Neuronal stem cell (in vitro differentiated cells): ENCODE results near the gene NDEL1.
A peak's percentile ranks its signal among the peaks of the same experiment; 100 is the strongest.

Source experiments
- DNase-seq: peaks from one replicate; pipeline ENCODE4 v3.0.0-alpha.2; 2013; ENCODE audit warnings: low spot score
- H2AFZ ChIP-seq: one replicate; pipeline ENCODE4 v1.6.1; 2013; ENCODE audit warnings: mild to moderate bottlenecking, low read length, inconsistent platforms
- H2AK5ac ChIP-seq: 2 replicates; pipeline ENCODE4 v1.6.1; 2013; ENCODE audit warnings: low read depth, mild to moderate bottlenecking, inconsistent platforms, low read length, moderate library complexity, mixed read lengths
- H2BK120ac ChIP-seq: 2 replicates; pipeline ENCODE4 v1.6.1; 2013; ENCODE audit warnings: low read depth, mild to moderate bottlenecking, inconsistent platforms, low read length, moderate library complexity, mixed read lengths
- H2BK12ac ChIP-seq: one replicate; pipeline ENCODE4 v1.6.1; 2013; ENCODE audit warnings: low read length, inconsistent platforms
- H2BK15ac ChIP-seq: 2 replicates; pipeline ENCODE4 v1.6.1; 2013; ENCODE audit warnings: mild to moderate bottlenecking, low read length, inconsistent platforms, mixed read lengths
- H2BK5ac ChIP-seq: one replicate; pipeline ENCODE4 v1.6.1; 2013; ENCODE audit warnings: inconsistent platforms, mild to moderate bottlenecking, low read length, moderate library complexity
- H3K14ac ChIP-seq: one replicate; pipeline ENCODE4 v1.6.1; 2013; ENCODE audit warnings: low read length, inconsistent platforms
- H3K18ac ChIP-seq: 2 replicates; pipeline ENCODE4 v1.6.1; 2013; ENCODE audit warnings: low read length, inconsistent platforms
- H3K23ac ChIP-seq: 2 replicates; pipeline ENCODE4 v1.6.1; 2013; ENCODE audit warnings: low read depth, mild to moderate bottlenecking, mixed read lengths, low read length, inconsistent platforms; ENCODE audit not compliant: poor library complexity
- H3K27ac ChIP-seq: replicated peaks from 3 replicates; pipeline ENCODE4 v1.5.1; 2013; ENCODE audit warnings: low read length, inconsistent platforms
- H3K27me3 ChIP-seq, 3 experiments: 2 replicates each; pipeline ENCODE4 v1.6.1; 2013; ENCODE audit warnings: low read length in 3 of 3, mild to moderate bottlenecking in 2 of 3, inconsistent platforms in 1 of 3, low read depth in 1 of 3, mixed read lengths in 1 of 3, moderate library complexity in 1 of 3; ENCODE audit not compliant: control insufficient read depth in 3 of 3, insufficient read depth in 3 of 3
- H3K36me3 ChIP-seq, 2 donors: replicated peaks in 1 of 2; 2 replicates each; pipeline ENCODE4 v1.6.1; 2013; ENCODE audit warnings: low read length in 2 of 2; ENCODE audit not compliant: control insufficient read depth in 2 of 2, insufficient read depth in 2 of 2
- H3K4ac ChIP-seq: 2 replicates; pipeline ENCODE4 v1.6.1; 2013; ENCODE audit warnings: inconsistent platforms, mild to moderate bottlenecking, low read length, moderate library complexity
- H3K4me1 ChIP-seq, 2 donors: 1 replicate in 1 of 2; 2 replicates in 1 of 2; pipeline ENCODE4 v1.6.1; 2013; ENCODE audit warnings: low read length in 2 of 2, low read depth in 1 of 2; ENCODE audit not compliant: control insufficient read depth in 2 of 2, insufficient read depth in 1 of 2
- H3K4me2 ChIP-seq: one replicate; pipeline ENCODE4 v1.6.1; 2013; ENCODE audit warnings: mild to moderate bottlenecking, low read length, inconsistent platforms; ENCODE audit not compliant: insufficient read depth, poor library complexity, severe bottlenecking
- H3K4me3 ChIP-seq, 2 donors: 2 replicates each; pipeline ENCODE4 v1.5.1; 2013; ENCODE audit warnings: low read length in 2 of 2, mild to moderate bottlenecking in 2 of 2, inconsistent platforms in 1 of 2, moderate library complexity in 1 of 2
- H3K79me1 ChIP-seq: one replicate; pipeline ENCODE4 v1.6.1; 2013; ENCODE audit warnings: low read depth, mild to moderate bottlenecking, inconsistent platforms, low read length, moderate library complexity
- H3K9ac ChIP-seq: one replicate; pipeline ENCODE4 v1.6.1; 2013; ENCODE audit warnings: mild to moderate bottlenecking, low read depth, low read length, inconsistent platforms; ENCODE audit not compliant: poor library complexity
- H3K9me3 ChIP-seq, 2 donors: replicated peaks in 1 of 2; 2 replicates each; pipeline versions ENCODE3 to v1.6.1; 2013; ENCODE audit warnings: low read length in 2 of 2, mild to moderate bottlenecking in 2 of 2, inconsistent platforms in 1 of 2, low read depth in 1 of 2, mixed read lengths in 1 of 2, moderate library complexity in 1 of 2; ENCODE audit not compliant: control insufficient read depth in 2 of 2, insufficient read depth in 1 of 2
- H4K8ac ChIP-seq: one replicate; pipeline ENCODE4 v1.6.1; 2013; ENCODE audit warnings: low read depth, mild to moderate bottlenecking, inconsistent platforms, low read length, moderate library complexity
- H4K91ac ChIP-seq: one replicate; pipeline ENCODE4 v1.6.1; 2013; ENCODE audit warnings: low read length, low read depth, mild to moderate bottlenecking, inconsistent platforms; ENCODE audit not compliant: poor library complexity
- WGBS, 2 donors: extraction: QIAGEN DNeasy Blood & Tissue Kit; methylation state at CpG; one replicate each; pipeline ENCODE4 v1.1.7; 2013; ENCODE audit warnings: missing lambda C conversion rate in 2 of 2, mixed read lengths in 1 of 2; ENCODE audit not compliant: insufficient read length in 2 of 2, insufficient replicate concordance in 1 of 2; ENCODE audit errors: extremely low coverage in 2 of 2; 5-methylcytosine and 5-hydroxymethylcytosine counted together

The NDEL1 gene

GRCh38 chr17:8494506-8495111 lies 58.9 kb downstream of the NDEL1 start:
- Histone ChIP-seq H3K9ac (no peak overlapping the region), H3K23ac (no peak overlapping the region), H2BK5ac (no peak overlapping the region), H4K91ac (no peak overlapping the region), H3K14ac (no peak overlapping the region), H3K18ac (no peak overlapping the region), H3K36me3 (peaks cover 67 to 99% of the 10 kb centered on the region in 2 donors), H3K4me2 (no peak overlapping the region), H3K4me1 (no peaks in the 10 kb centered on the region), H3K4me3 (no peak overlapping the region), H3K9me3 (no peaks in the 10 kb centered on the region), H2BK120ac (no peak overlapping the region), H3K27ac (no peak overlapping the region), H3K27me3 (no peaks in the 10 kb centered on the region), H2BK15ac (no peak overlapping the region), H2BK12ac (no peak overlapping the region), H2AFZ (no peak overlapping the region), H3K4ac (no peak overlapping the region), H3K79me1 (no peaks in the 10 kb centered on the region), H2AK5ac (no peak overlapping the region), H4K8ac (no peak overlapping the region)
- no CpG with 5 or more reads among the region's 8 CpGs for whole genome bisulfite sequencing, 2 donors
- no peak for DNase-seq

GRCh38 chr17:8496081-8496480 lies 60.4 kb downstream of the NDEL1 start:
- no peak overlapping the region for H3K23ac ChIP-seq
- no peak overlapping the region for H4K8ac ChIP-seq
- H2BK5ac ChIP-seq: no peak overlapping the region
- H2AFZ ChIP-seq: no peak overlapping the region
- DNase-seq: no peak
- H3K14ac ChIP-seq: no peak overlapping the region
- no peaks in the 10 kb centered on the region for H3K4me1 ChIP-seq
- no peaks in the 10 kb centered on the region for H3K79me1 ChIP-seq
- peak overlapping the region in 1 of 2 donors; percentile 1 for H3K4me3 ChIP-seq
- peaks cover 65 to 99% of the 10 kb centered on the region in 2 donors for H3K36me3 ChIP-seq
- H2BK120ac ChIP-seq: no peak overlapping the region
- no peak overlapping the region for H3K9ac ChIP-seq
- H4K91ac ChIP-seq: no peak overlapping the region
- no peak overlapping the region for H3K4ac ChIP-seq
- H2BK15ac ChIP-seq: no peak overlapping the region
- no CpG with 5 or more reads among the region's 13 CpGs for WGBS, 2 donors
- no peaks in the 10 kb centered on the region for H3K9me3 ChIP-seq
- no peak overlapping the region for H3K27ac ChIP-seq
- H3K4me2 ChIP-seq: no peak overlapping the region
- no peak overlapping the region for H3K18ac ChIP-seq
- no peak overlapping the region for H2BK12ac ChIP-seq
- H3K27me3 ChIP-seq: no peaks in the 10 kb centered on the region
- H2AK5ac ChIP-seq: no peak overlapping the region

GRCh38 chr17:8499171-8499570 lies 63.5 kb downstream of the NDEL1 start:
- Histone ChIP-seq H3K36me3 (peaks cover 57 to 97% of the 10 kb centered on the region in 2 donors), H3K23ac (no peak overlapping the region), H3K4me1 (no peaks in the 10 kb centered on the region), H3K4ac (no peak overlapping the region), H3K27me3 (no peaks in the 10 kb centered on the region), H3K27ac (no peak overlapping the region), H3K9me3 (no peaks in the 10 kb centered on the region), H2BK15ac (no peak overlapping the region), H3K18ac (no peak overlapping the region), H2BK5ac (no peak overlapping the region), H2BK120ac (no peak overlapping the region), H4K91ac (no peak overlapping the region), H3K14ac (no peak overlapping the region), H4K8ac (no peak overlapping the region), H2AK5ac (no peak overlapping the region), H3K4me2 (no peak overlapping the region), H3K79me1 (peaks cover 4% of the 10 kb centered on the region), H3K9ac (no peak overlapping the region), H2BK12ac (no peak overlapping the region), H2AFZ (no peak overlapping the region), H3K4me3 (no peak overlapping the region)
- no peak for DNase-seq
- no CpG with 5 or more reads among the region's 9 CpGs for WGBS, 2 donors

GRCh38 chr17:8499614-8500013 lies 63.9 kb downstream of the NDEL1 start:
- Histone ChIP-seq H3K27ac (no peak overlapping the region), H3K4me3 (no peak overlapping the region), H3K9ac (no peak overlapping the region), H2AFZ (no peak overlapping the region), H2BK15ac (no peak overlapping the region), H3K27me3 (no peaks in the 10 kb centered on the region), H3K23ac (no peak overlapping the region), H3K4me1 (no peaks in the 10 kb centered on the region), H2BK12ac (no peak overlapping the region), H3K9me3 (no peaks in the 10 kb centered on the region), H3K36me3 (peaks cover 59 to 97% of the 10 kb centered on the region in 2 donors), H4K91ac (no peak overlapping the region), H3K4ac (no peak overlapping the region), H2AK5ac (no peak overlapping the region), H3K4me2 (no peak overlapping the region), H3K14ac (no peak overlapping the region), H3K18ac (no peak overlapping the region), H3K79me1 (peaks cover 4% of the 10 kb centered on the region), H2BK120ac (no peak overlapping the region), H2BK5ac (no peak overlapping the region), H4K8ac (no peak overlapping the region)
- no peak for DNase-seq
- no CpG with 5 or more reads among the region's 5 CpGs for WGBS, 2 donors
